Suppressor macrophage (primary cell): Measurements from ENCODE around the gene TSC22D2.
"Not testable (repeated sequence)": the region's sequence is repeated elsewhere in the genome, so short reads cannot be mapped to it uniquely, and the experiment has no call there.

Experiments
- DNase-seq, 4 experiments: peaks; one replicate each; pipeline ENCODE4 v3.0.0-alpha.2; 2020 to 2022

TSC22D2 gene

DNA sequence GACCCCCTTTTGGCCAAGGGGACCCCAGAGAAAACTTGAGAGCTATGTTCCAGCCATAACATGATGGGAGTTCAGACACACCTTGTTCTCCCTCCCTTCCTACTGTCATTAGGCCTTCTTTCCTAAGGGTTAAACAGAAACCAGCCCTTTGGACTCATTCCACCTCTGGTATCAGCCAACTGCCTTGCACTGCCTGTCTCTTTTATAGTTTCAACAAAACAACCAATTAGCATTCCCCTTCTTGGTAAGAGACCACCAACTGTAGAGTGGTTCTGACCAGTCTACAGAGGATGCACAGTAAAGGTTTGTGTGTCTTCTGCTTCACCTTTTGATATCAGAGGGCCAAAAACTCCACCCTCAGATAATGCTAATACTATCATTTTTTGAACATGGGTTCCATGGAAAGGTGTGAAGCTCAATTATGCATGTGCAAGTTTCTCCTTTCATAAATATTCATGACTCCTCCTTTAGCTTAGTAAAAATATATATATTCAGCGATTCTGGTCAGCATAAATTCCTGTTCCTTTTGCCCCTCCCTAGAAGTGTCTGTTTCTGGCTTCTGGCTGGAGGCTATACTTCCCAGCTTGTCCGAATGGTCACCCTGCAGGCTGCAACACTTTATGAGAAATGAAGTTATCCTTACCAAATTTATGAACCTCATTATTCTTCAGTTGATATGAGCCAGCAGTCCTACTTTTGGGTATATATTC, 82.3 kb downstream of the TSC22D2 start:
- DNase-seq: no peak

DNA sequence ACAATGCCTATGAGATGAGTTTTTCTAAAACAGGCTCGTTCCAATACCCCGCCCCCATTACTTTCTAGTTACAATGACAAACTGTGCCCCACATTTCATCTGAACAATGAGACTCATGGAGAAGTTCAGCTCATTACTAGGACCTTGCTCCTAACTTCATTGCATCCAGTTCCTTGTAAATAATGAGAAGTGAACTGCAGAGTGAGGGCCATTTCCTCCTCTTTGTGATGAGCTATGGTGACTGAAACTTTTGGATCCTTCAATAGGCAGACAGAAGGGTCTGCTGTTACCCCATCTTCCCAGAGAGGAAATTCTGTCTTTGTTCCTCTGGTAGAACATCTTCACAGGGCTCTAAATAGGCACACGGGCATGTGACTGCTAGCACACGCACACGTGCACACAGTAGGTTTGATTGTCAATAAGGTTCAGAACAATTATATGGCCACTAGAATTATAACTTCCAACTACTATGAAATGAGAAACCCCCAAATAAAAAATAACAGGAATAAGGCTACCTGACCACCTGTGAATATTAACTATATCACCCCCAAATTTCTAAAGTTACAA, 86.4 kb downstream of the TSC22D2 start:
- DNase-seq: peak; percentile 33 to 61 (median 45)

DNA sequence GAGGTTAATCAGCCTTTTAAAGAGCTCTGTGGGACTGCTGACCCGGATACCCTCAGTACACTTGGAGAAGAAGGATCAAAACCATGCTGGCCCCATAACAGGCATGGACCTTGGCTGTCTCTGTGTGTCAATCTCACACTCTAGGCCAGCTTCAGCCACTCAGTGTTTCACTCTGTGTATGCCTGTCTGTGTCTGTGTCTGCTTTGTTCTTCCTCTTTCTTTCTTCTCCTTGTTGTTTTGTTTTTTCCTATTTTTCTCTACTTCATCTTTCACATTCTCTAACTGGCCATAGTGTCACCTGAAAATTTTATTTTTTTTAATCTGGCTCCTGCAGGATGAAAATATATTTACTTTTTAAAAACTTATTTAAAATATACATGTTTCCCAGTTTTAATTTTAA, 87.1 kb downstream of the TSC22D2 start:
- DNase-seq: peak; percentile 15 to 49 (median 36)

DNA sequence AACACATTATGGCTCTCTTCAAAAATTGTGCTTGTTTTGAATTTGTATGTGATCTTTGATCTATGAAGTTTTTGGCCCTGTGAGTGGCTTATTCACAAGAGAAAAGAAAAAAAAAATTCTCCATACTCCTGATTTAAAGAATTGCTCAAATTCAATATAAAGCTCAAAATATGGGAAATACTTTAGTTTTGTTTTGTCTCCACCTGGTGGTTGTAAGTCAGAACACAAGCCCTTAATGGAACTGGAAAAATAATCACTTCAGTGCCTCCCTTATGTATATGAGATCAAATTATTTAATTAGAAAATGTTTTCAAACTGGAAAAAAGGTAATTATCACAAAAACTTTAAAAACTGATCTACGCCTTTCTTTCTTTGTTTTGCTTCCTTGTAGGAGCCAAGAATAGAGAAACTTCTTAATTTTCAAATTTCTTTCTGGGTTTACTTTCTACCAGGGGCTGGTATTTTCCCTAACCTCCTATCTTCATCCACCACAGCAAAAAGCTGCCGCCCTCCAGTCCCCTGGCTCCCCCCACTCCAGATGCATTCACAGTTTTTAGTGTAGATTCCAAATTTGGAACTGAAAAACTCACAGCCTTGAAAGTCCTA, 87.6 kb downstream of the TSC22D2 start:
- peak; percentile 41 to 75 (median 62) for DNase-seq

DNA sequence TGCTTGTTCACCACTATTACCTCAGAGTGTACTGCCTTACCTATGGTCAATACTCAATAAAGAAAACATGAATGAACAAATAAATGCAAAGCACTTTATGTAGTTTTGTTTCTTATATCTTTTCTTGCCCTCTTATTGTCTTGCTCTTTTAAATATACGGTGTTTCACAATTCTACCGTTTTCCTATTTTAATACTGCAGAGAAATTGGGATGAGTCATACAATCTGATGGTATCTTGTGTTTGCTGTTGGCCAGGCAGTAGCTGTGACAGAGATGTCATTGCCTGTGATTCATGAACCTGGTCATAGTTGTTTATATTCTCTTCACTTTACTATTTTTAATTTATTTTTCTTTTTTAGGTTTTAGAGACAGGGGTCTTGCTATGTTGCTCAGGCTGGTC, 89.9 kb downstream of the TSC22D2 start:
- DNase-seq: peak in 2 of 4 experiments; percentile 9 to 56

DNA sequence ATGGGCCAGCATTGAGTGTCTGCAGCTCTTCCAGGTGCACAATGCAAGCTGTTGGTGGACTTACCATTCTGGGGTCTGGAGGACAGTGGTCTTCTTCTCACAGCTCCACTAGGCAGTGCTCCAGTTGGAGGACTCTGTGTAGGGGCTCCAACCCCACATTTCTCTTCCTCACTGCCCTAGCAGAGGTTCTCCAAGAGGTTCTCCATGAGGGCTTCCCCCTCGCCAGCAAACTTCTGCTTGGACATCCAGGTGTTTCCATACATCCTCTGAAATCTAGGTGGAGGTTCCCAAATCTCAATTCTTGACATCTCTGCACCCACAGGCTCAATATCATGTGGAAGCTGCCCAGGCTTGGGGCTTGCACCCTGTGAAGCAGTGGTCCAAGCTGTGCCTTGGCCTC, 92.9 kb downstream of the TSC22D2 start:
- not testable (repeated sequence) for DNase-seq

DNA sequence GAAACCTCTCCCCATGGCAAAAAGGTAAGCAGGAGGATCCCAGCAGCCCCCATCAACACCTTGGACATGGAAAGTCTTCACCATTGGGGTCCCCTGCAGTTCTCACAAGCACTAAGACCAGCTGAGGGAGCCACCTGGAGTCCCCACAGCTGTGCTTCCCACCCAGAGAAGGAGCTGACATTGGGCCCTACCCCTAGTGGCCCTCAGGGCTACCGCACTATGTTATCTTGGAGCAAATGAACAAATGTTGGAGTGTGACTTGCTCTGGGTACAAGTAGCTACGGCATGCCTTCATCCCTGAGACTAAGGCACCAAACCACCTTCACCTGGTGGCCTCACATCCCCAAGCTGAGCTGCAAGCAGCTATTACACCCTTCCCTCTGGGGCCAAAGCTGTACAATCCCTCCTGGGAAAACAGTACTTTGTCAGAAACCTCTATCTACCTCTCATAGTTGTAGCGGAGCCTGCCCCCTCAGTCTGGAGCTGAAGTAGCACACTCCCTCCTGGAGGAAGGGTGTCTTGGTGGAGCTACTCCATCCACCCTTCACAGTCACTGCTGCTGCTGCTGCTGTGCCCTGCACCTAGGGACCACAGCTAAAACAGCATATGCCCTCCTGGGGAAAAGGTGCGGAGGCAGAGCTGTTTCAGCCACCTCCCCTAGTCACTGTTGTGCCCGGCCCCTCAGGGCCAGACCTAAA, 95.5 kb downstream of the TSC22D2 start:
- DNase-seq: no peak

DNA sequence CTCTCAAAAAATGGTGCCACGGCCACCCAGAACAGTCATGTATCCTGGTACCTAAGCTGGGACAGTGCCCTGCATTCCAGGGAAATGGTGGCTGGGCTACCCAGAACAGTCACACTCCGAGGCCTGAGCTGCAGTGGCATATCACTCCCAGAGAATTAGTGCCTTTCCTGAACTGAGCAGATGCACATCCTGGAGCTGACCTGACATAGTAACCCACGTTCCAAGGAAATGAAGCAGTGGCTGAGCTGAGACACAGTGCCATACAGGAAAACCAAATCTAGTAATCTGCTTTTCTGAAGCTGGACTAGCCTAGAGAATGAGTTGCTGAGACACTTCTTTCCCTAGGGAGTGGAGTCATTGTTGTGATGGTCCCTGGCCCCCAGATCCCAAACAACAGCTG, 96.4 kb downstream of the TSC22D2 start:
- no peak for DNase-seq

DNA sequence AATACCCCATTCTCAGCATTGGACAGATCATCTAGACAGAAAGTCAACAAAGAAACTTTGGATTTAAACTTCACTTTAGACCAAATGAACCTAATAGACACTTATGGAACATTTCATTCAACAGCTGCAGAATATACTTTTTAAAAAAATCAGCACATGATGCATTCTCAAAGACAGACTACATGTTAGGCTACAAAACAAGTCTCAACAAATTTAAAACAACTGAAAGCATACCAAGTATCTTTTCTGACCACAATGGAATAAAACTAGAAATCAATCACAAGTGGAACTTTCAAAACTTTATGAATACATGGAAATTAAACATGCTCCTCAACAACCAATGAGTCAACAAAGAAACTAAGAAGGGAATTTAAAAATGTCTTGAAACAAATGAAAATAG, 100.3 kb downstream of the TSC22D2 start:
- DNase-seq: no peak

DNA sequence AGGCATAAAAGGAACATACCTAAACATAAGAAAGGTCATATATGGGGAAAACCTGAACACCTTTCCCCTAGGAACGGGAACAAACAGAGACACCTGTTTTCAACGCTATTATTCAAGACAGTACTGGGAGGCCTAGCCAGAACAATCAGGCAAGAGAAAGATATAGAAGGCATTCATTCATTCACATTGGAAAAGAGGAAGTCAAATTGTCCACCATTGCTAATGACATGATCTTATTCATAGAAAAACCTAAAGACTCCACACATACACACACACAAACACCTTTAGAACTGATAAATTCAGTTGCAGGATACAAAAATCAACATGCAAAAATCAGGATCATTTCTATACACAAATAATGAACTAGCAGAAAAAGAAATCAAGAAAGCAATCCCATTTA, 101.7 kb downstream of the TSC22D2 start:
- DNase-seq: no peak

DNA sequence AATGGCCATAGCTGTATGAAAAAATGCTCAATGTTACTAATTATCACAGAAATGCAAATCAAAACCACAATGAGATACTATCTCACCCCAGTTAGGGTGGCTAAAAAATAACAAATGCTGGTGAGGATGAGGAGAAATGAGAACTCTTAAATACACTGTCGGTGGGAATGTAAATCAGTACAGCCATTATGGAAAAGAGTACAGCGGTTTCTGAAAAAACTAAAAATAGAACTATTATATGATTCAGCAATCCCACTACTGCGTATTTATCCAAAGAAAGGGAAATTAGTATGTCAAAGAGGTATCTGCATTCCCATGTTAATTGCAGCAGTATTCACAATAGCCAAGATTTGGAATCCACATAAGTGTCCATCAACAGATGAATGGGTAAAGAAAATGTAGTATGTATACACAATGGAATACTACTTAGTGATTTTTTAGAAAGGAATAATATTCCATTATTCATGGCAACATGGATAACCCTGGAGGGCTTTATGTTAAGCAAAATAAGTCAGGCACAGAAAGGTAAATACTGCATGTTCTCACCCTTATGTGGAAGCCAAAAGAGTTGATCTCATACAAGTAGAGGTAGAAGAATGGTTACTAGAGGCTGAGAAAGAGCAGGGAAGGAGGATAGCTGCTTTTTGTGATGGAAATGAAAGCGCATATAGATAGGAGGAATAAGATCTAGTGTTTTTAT, 103.2 kb downstream of the TSC22D2 start:
- DNase-seq: no peak

DNA sequence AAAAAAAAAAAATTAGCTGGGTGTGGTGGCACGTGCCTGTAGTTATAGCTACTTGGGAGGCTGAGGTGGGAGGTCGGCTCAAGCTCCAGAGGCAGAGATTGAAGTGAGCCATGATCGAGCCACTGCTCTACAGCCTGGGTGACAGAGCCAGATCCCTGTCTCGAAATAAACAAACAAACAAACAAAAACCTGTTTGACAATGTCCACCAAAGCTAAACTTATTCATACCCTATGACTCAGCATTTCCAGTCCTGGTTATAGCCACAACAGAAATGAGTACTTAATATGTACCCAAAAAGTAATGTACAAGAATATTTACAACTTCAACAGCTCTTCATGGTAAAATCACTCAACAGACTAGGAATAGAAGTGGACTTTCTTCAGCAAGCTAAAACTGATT, 107.1 kb downstream of the TSC22D2 start:
- no peak for DNase-seq
